NCI-H748 (cell line): ENCODE data around the gene LRRC52.
A peak's percentile ranks its signal among the peaks of the same experiment; 100 is the strongest.

Experiments used
- DNase-seq: peaks from one replicate; lab custom pipeline; 2025; ENCODE audit not compliant: unreplicated experiment; lab: John Stamatoyannopoulos, UW

LRRC52 gene

GRCh38 chr1:165537356-165538109 lies 6.3 kb upstream of the LRRC52 start:
- DNase-seq = peak; percentile 14

GRCh38 chr1:165539306-165539705 lies 4.5 kb upstream of the LRRC52 start:
- DNase-seq = peak; percentile 28

- no peak for DNase-seq
These were observed 3.9 kb upstream of the LRRC52 start for GRCh38 chr1:165539908-165540307.

GRCh38 chr1:165542015-165542631 lies 1.7 kb upstream of the LRRC52 start:
- no peak for DNase-seq

DNA sequence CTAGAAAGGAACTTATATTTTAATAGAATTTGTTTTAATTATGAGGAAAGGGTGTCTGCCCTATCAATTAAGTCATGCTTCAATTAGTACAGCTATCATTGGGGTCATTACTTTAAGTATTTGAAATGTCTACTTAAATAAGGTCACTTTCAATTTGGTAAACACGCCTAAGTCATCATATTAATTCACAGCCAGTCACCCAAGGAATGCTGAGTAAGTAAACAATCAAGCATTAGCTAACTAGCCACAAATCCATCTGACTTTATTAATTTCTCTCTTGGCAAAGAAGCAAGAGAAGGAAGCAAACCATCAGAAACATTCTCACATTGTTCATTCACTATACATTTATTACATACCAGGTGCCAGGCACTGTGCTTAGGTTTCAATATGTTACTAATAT lies 1.2 kb upstream of the LRRC52 start:
- DNase-seq = no peak

DNA sequence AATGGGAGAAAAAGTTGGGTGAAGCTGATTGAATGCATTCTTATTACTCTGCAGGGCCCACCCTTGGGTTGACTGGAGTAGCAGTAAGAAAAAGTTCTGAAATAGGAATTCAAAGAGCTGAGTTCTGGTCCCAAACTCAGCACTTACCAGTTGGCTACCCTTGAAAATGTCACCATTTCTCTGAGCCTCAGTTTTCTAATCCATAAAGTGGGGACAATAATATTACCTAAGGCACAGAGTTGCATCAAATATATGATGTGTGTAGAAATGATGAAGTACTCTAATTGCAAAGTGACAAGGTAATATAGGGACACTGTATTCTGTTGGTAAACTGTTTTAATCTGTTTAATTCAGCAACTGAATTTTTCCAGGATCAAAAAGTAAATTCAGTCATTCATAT lies 1.2 kb downstream of the LRRC52 start:
- DNase-seq = no peak

- no peak for DNase-seq
These were observed 2.2 kb downstream of the LRRC52 start for GRCh38 chr1:165545974-165546373.

GRCh38 chr1:165549973-165550372 lies 6.2 kb downstream of the LRRC52 start:
- no peak for DNase-seq

GRCh38 chr1:165551469-165551868 lies 7.7 kb downstream of the LRRC52 start:
- DNase-seq = no peak

- DNase-seq = no peak
These were observed 17.3 kb downstream of the LRRC52 start for GRCh38 chr1:165560883-165561656.

DNA sequence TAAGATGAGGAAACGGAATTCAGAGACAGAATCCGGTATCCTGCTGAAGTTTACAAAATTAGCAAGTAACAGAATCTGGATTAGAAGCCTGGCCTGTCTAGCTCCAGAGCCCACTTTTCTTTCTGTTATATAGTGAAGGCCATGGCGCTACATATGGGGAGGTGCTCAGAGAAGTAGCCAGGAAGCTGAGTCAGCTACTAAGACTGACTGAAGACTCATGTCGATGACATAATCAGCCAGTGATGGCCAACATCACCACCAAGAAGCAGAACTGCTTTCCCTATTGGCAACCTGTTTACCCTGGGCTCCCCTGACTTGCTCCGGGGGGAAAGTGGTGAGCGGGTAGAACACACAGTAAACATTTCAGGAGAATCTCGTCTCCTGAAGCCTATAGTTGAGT lies 18.8 kb downstream of the LRRC52 start:
- DNase-seq = no peak

DNA sequence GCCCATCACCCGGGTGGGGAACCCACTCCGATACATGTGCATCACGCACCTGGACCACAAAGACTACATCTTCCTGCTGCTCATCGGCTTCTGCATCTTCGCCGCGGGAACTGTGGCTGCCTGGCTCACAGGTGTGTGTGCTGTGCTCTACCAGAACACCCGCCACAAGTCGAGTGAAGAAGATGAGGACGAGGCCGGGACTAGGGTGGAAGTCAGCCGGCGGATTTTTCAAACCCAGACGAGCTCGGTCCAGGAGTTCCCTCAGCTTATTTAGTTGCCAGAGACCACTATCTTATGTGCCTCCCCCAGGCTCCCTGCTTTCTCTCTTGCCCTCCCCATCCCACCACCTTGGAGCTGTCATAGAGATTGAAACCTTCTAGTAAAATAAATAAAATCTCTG lies 19.8 kb downstream of the LRRC52 start:
- no peak for DNase-seq

DNA sequence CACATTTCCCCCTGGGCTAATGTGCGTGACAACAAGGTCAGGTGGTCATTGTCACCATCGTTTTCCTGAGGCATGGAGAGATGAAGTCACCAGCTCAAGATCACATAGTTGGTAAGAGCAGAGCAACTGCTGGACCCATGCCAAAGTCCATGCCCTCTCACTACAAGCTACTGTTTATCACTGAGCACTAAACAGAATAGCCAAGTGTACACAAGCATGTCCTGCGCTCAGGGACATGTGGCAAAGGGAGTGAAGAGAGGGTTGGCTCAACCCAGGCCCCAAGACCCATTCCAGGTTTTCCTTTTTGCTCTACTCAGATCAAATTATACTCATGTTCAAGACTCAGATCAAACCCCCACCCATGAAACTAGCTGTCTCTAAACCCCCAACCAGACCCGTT lies 20.8 kb downstream of the LRRC52 start:
- peak; percentile 21 for DNase-seq

GRCh38 chr1:165565751-165566490 lies 22.1 kb downstream of the LRRC52 start:
- DNase-seq = no peak

GRCh38 chr1:165570078-165570477 lies 26.3 kb downstream of the LRRC52 start:
- DNase-seq = no peak

DNA sequence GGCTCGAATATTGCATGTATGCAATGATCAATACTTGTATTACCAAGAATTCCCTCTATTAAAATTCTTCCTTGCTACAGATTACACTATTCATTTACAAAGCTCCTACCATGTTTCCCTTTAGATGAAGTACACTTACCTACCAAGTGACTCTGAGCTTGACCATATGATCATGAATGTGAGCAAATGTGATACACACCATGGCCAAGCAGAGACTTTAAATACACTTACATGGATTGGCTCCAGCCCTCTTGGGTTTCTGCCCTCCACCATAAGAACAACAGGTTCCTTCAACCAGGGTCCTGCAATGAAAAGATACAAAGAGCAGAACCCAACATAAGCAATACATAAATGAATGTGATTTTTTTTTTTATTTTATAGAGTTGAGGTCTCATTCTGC lies 30.0 kb downstream of the LRRC52 start:
- no peak for DNase-seq

DNA sequence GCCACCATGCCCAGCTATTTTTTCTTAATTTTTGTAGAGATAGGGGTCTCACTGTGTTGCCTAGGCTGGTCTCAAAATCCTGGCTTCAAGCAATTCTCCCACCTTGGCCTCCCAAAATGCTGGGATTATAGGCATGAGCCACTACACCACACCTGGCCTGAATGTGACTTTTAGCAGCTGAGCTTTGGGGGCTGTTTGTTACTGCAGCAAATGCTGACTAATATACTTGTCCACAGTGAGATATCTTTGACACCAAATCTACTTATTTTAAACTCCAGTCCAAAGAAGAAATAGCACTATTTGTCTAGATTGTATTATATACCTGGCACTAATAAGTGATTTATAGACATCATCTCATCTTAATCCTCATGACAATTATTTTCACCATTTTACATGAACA lies 30.5 kb downstream of the LRRC52 start:
- DNase-seq = no peak

- peak; percentile 18 for DNase-seq
These were observed 31.8 kb downstream of the LRRC52 start for GRCh38 chr1:165575468-165576099.

- DNase-seq = no peak
These were observed 32.7 kb downstream of the LRRC52 start for GRCh38 chr1:165576536-165576935.

DNA sequence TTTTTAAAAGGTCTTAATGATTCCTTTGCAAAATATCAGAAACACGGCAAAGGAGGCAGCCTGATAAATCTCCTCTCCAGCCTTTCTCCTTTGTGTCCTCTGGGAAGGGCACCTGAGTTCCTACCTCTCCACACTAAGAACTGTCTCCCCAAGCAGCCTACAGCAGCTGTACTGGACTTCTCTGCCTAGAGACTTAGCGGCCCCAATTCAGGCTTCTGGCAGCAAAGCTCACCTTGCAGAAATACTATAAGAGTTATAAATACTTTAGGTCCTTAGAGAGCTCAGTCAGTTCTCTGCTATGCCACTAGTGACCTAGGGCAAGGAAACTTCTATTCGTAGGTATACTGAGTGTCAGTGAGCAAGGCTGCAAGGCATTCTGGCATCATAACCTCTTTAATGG lies 33.9 kb downstream of the LRRC52 start:
- DNase-seq = no peak
